Hematopoietic multipotent progenitor cell treated with erythropoietin and hydrocortisone succinate and interleukin-3 and kit ligand, for 15 days (in vitro differentiated cells): ENCODE data around the gene PARVB.

ENCODE experiments used
- DNase-seq: peaks from one replicate; pipeline ENCODE4 v3.0.0-alpha.2; 2015; ENCODE audit warnings: low spot score

The PARVB gene

DNA sequence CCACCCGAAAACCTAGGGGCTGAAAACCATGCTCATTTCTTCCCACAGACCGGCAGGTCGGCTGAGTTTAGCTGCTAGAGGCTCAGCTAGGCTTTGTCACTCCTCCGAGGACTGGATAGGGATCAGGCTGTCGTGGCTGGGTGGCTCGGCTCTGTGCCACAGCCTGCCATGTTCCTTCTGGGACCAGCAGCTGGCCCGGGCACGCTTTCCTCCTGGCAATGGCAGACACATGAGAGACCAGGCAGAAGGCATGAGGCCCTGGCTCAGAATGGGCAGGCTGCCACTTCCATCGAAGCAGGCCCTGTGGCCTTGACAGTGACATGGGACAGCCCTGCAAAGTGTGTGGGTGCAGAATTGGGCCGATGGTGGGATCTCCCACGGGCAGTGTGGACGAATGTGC lies 177.6 kb downstream of the PARVB start:
- DNase-seq = no peak

DNA sequence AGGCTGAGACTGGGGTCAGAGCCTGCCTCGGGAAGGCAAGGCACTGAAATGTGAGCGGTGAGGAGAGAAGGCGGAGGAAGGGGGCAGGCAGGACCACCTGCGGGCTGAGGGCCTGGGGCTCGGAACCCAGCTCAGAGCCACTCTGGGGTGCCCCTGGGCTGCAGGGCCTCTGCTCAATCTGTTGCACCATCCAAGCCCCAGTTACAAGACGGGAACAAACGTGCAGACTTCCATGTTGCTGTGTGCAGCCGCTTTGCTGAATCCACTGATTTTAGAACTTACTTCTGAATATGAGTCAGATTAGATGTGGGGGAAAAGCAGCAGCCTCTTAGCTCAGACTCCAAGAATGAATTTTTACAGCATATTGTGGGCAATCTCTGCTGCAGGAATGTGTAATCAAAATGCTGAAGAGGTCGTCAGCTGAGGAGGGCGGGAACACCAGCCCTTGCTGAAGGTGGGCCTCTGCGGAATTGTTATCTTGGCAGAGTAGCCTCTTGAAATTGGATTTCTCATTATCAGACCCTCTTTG lies 178.2 kb downstream of the PARVB start:
- no peak for DNase-seq

DNA sequence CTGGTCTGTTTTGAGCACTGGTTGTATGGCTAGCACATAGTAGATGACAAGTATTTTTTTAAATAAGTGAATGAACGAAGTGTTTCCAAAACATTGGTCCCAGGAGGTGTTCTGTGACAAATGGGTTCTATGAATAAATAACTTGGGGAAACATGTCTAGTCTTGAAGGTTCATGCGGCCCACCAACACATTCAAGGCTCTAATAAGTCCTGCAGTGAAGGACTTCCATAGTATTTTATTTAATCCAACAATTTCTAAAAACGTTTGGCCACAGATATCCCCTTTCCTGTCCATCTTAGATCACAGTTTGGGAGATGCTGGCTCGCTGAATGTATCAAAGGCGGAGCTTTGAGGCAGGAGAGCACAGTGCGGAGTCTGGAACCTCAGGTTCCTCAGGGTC lies 179.1 kb downstream of the PARVB start:
- no peak for DNase-seq

DNA sequence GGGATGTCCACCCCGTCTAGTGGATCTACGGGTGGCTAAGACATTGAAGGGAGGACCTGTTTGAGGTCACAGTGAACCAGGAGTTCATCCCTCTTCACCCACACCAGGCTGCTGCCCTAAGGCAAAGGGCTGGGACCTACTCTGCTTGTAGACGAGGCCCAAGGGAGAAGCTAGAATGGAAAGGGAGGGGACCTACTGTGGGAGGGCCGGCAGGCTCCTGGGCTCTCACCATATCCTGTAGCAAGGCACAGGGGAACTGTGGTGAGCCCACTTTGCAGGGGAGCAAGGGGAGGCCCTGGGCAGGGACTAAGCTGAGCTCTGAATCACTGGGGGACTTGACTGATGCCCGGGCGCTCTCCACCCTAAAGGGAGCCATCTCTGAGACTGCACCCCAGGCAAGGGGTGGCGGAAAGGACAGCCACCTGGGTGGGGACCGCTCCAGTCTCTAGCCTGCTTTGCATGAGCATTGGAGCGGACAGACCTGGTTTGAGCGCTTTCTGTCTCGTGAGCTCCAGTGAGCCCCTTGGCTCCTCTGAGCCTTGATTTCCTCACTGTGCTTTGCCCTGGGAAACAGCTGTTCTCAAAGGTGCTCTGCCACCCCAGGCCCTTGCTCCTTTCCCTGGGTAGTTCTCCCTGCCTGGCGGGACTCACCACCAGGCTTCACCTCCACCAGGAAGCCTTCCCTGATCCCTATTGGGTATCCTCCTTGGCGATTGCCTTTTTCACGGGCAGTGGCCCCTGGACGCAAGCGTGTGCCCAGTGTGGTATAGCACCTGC lies 180.8 kb downstream of the PARVB start:
- no peak for DNase-seq

DNA sequence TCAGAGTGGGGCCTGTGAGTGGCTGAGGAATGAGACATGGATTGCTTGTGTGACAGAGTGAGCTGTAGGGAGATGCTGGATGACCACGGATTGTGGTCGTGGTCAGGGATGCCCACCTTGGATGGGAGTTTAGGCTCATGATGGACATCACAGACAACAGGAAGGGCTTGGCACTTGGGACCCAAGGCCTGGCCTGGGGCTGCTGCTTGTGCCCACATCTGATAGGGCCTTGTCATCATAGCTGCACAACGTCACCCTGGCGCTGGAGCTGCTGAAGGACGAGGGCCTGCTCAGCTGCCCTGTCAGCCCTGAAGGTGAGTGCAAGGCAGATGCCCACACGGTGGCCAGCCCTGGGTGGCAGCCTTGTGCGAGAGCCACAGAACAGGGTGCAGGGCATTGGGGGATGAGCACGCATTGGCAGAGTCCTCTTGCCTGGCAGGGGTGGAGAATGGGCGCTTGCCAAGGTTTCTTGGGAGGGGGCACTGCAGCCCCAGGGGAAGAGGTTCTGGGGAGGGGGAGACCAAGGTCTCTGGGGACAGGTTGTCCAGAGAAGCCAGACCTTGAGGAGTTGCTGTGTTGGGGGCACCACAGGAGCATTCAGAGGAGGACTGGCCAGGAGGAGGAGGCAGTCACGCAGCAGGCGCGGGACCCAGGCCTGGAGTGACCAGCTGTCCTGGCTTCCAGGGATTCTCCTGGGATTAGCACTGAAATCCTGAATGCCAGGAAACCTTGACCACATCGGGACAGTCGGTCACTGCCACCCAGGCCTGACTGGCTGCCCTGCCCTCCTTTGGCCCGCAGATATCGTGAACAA lies 181.6 kb downstream of the PARVB start:
- no peak for DNase-seq

DNA sequence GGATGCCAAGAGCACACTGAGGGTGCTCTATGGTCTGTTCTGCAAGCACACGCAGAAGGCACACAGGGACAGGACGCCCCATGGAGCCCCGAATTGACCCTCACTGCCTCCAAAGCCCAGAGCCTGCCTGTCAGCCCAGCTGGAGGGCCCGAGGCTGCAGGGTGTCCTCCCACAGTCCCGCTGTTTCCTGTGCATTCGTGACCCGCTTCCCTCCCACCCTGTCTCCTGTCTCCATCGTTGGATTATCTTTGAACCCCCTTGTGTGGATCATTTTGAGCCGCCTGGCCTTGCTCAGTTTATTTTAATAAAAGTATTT lies 182.2 kb downstream of the PARVB start:
- no peak for DNase-seq

DNA sequence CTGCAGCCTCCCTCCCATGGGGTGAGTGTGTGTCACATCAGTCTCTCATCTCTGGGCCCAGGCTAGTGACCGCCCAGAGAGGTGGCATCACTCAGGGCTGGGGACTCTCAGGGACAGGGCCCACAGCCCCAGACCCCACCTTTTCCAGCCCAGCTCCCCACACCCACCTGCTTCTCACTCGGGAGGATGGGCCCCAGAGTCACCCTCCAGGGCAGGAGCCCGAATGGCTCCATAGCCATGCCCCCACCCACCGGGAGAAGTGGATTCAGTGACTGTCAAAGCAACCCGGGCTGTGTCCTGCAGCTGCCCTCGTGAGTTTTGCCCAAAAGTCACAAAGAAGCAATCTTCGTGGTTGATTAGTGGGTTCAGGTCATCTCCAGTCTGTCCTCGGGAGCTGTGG lies 182.6 kb downstream of the PARVB start:
- no peak for DNase-seq

DNA sequence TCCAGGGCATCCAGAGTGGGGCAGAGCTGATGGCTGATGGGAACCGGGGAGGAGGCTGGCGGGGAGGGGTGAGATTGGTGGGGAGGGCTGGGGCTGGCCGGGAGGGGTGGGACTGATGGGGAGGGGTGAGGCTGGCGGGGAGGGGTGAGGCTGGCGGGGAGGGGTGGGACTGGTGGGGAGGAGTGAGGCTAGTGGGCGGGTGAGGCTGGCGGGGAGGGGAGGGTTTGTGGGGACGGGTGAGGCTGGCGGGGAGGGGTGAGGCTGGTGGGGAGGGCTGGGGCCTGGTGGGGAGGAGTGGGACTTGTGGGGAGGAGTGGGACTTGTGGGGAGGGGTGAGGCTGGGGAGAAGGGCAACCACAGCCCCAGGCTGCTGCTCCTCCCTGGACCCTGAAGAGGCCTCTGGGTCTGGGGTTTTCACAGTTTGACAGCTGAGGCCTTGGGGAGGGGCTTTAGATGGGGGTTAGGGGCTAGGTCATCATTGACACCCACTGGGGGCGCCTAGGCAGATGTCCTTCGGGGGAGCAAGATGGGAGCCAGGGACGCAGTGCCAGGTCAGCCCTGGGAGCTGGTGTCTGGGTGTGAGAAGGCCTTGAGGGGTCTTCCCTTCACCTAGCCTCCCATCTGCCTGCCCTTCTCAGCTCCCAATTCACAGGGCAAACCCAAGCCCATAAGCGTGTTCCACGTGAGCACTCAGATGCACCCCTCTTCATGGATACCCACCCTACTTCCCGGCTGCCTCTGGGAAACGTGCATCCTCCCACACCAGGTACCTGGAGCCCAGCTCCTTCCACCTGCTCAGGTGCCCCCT lies 183.3 kb downstream of the PARVB start:
- no peak for DNase-seq

DNA sequence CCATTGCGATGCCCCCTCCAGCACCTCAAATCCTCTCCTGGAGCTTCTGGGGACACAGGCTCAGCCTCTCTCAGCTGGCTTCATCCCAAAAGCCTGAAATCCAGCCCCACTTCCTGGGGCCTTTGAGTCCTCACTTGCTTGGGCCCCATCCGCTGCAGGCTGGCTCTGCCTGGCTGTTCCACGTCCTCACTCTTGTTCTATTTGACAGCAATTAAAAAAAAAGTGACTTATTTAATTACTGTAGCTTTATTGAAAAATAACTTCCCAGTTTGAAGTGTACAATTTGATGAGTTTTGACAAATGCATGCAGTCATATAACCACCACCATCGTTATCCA lies 183.8 kb downstream of the PARVB start:
- DNase-seq = no peak

DNA sequence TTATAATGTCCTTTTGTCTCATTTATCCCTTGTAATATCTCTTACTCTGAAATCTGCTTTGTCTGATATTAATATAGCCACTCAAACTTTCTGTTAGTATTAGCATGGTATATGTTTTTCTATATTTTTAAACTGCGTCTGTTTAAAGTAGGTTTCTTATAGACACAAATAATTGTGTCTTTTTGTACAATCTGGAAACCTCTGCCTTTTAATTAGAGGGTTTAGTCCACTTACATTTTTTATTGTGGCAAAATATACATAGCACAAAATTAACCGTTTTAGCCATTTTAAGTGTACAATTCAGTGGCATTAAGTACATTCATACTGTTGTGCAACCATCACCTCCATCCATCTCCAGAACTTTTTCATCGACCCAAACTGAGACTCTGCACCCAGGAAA lies 185.2 kb downstream of the PARVB start:
- DNase-seq = no peak

DNA sequence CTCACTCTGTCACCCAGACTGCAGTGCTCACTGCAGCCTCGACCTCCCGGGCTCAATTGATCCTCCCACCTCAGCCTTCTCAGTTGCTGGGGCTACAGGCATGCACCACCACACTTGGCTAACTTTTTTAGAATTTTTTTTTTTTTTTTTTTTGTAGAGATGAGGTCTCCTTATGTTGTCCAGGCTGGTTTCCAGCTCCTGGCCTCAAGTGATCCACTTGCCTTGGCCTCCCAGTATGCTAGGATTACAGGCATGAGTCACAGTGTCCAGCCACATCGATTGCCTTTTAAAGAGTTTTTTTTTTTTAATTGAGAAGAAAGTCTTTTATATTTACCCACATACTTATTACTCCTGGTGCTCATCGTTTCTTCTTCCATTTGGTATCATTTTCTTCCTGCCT lies 186.6 kb downstream of the PARVB start:
- DNase-seq = no peak

DNA sequence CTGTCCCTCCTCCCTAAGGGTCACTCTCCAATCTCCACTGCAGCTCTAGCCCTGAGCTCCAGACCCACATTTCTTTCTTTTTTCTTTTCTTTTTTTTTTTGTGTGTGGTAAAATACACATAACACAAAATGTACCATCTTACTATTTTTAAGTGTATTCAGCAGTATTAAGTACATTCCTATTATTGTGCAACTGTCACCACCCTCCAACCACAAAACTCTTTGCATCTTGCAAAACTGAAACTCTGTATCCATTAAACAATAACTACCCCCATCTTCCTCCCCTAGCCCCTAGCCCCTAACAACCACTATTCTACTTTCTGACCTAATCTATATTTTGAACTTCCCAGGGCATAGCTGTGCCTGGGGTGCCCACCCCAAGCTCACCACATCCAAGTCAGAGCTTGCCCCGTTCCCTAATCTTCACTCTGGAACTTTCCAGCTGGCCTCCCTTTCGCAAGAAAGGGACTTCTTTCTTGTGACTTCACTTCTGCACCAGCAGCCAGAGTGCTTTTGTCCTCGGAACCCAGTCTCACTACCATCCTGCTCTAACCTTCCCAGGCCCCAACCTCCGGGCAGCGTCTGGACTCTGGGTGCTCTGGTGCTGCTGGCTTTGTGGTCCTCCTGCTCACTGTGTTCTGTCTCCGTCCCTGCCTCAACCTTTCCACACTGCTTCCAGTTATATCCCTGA lies 187.3 kb downstream of the PARVB start:
- no peak for DNase-seq

DNA sequence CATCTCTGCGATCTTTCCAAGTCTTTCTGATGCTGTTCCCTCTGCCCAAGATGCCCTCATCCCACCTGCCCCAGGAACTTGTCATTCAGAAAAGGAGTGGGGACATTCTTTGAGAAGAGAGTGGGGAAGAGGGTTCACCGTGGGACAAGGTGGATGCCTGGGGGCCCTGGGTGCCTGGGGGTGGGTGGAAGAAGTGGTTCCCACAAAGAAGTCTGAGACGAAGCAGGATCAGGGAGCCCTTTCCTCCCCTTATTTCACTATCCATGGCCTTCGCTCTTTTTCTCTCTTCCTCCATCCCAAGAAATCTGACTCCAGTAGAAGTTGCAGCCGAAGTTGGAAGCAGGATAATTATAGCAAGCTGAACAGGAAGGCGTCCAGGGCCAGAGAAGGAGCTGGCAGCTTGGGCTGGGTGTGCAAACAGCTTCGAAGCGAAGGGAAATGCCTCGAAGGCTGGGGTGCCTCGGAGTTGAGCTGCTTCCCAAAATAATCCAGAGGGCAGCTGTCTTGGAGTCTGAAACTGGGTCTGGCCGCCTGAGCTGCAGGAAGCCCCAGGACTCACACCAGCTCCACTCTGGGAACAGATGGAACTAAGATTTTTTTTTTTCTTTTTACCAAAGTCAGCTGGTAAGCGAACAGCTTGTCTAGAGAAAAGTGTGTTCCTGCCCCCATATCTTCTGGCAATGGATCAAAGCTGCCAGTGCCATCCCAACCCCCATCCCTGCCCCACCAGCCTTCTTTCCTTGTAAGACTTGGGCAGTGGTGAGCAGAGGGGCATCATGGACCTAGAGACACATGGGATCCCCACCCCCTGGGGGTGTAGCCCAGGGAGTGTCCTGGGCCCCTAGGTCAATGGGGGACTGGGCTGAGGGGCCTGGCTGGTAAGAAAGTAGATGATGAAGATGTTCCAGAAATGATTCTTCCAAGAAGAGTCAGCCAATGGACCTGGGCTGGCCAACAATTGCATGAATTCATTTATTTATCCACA lies 188.1 kb downstream of the PARVB start:
- DNase-seq = no peak

DNA sequence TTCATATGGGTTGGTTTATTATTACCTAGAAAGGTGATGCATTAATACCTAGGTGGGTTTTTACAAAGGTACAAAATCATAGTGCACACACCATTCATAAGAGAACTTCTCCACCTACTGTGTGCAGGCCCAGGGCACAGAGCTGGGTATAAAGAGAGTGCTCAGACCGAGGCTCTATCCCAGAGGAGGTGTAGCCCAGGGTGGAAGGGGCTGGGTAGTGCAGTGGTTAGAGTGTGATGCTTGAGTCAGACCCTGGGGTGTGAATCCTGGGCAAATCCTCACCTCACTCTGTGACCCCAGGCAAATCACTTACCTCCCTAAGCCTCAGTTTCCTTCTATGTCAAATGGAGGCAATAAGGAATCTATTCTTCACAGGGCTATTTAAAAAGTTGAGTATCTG lies 188.8 kb downstream of the PARVB start:
- DNase-seq = no peak

DNA sequence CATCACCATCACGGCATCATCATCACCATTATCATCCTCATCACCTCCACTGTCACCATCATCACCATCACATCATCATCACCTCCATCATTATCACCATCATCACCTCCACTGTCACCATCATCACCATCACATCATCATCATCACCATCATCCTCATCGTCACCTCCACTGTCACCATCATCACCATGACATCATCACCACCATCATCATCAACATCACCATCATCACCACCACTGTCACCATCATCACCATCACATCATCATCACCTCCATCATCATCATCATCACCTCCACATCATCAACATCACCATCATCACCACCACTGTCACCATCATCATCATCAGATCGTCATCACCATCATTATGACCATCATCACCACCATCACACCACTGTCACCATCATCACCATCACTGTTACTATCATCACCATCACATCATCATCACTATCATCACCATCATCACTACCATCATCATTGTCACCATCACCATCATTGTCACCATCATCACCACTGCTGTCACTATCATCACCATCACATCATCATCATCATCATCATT lies 189.5 kb downstream of the PARVB start:
- DNase-seq = no peak

DNA sequence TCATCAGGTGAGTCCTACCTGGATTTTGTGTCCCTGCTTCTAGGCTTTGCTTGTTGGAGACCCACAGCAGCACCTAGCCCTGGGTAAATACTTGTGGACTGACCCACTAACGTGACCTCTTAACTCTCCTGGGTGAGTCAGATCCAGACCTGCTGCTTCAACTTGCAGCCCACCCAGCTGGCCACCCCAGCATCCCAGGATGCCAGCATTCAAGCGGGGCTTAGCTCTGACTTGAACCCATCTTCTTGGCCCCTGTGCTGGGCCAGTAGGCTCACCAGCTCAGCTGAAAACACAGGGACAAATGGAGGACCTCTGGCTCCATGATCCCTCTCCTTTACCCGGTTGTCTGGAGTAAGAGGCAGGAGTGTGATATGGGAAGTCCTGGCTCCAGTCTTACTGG lies 190.1 kb downstream of the PARVB start:
- no peak for DNase-seq

DNA sequence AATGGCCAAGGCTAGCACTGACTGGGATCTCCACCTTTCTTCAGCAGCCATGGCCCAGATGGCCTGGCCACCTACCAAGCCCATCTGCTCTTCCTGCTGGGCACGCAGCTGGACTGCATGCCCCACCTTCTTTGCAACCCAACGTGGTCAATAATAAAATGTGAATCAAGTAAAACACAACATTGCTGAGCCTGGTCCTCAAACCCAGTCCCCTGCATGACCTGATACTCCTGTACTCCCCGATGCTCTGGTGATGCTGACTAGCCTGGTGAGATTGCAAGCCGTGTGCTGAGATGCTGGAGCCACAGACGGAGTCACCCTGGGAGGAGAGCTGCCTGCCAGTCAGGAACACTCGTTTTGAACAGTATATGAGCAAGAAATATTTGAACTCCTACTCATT lies 190.7 kb downstream of the PARVB start:
- DNase-seq = no peak

DNA sequence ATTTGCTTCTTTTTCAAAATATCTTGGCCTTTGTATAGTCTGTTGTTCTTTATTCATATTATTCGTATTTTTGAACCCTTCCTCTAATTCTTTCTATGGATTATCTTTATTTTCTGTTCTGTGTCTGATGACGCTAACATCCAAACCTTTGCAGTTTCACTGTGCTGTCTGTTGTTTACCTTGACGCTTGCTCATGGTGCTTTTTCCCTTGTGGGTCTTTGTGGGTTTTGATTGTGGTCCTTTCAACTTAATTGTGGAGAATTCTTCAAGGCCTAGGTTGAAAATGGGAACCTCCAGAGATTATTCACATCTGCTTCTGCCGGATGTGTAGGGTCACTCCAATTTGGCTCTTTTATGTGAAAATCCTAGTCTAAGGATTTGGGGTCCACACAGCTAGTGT lies 191.2 kb downstream of the PARVB start:
- no peak for DNase-seq

DNA sequence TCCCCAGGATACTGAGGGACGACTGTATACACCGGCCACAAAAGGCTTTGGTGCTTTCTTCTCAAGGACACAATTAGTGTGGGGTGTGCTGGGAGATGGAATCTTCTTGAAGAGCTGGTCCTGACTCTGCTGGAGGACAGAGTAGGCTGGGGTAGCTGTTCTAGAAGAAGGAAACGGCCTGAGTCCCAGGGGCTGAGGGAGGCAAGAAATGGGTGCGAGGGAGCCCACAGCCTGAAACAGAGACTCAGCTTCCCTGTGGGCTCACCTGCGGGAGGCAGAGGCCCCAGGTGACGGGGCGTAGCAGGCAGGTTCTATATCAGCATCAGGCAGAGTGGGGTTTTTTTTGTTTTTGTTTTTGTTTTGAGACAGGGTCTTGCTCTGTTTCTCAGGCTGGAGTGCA lies 193.2 kb downstream of the PARVB start:
- no peak for DNase-seq

DNA sequence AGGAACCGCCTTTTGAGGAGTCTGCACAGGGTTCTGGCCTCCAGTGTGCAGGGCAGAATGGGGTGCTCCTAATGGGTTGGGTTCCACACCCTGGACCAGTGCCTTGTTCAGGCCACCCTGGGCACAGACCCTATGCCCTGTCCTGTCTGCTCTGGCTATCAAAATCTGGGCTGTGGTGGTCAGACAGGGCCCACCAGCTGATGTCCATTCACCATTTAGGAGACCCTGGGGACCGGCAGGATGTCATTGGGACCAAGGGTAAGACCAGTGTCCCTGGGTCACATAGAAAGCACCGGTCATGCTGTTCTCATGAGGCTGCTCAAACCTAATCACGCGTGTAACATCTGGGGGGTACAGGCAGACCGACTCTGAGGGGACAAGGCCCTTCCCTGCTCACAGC lies 194.0 kb downstream of the PARVB start:
- no peak for DNase-seq
